ENCODE measurements around the gene RPS6KA1. TPM values are rescaled to one million over a fixed set of nuclear protein-coding genes. Genes with fewer than 3 reads are reported as not detected.

RPS6KA1 gene
- polyA plus RNA-seq, 5 donors: 19.3 to 27.8 (median 23.4) TPM

GRCh38 chr1:26530895-26531598 is 1.5 kb downstream of the RPS6KA1 start:
- peak in 1 of 2 donors; percentile 45 for DNase-seq

GRCh38 chr1:26531651-26532131 is 2.1 kb downstream of the RPS6KA1 start:
- DNase-seq: peak in 1 of 2 donors; percentile 6

GRCh38 chr1:26533951-26534509 is 4.5 kb downstream of the RPS6KA1 start:
- no peak for DNase-seq

GRCh38 chr1:26535201-26535600 is 5.6 kb downstream of the RPS6KA1 start:
- no peak for DNase-seq

- DNase-seq: no peak
Measured at GRCh38 chr1:26536081-26536480, 6.5 kb downstream of the RPS6KA1 start.

GRCh38 chr1:26536521-26536920 is 7.0 kb downstream of the RPS6KA1 start:
- DNase-seq: no peak

- DNase-seq: no peak
Measured at GRCh38 chr1:26537951-26538352, 8.4 kb downstream of the RPS6KA1 start.

GRCh38 chr1:26538480-26539412 is 9.2 kb downstream of the RPS6KA1 start:
- DNase-seq: no peak

GRCh38 chr1:26539722-26540121 is 10.2 kb downstream of the RPS6KA1 start:
- peak in 1 of 2 donors; percentile 7 for DNase-seq

- DNase-seq: no peak
Measured at GRCh38 chr1:26540351-26540750, 10.8 kb downstream of the RPS6KA1 start.

- DNase-seq: no peak
Measured at GRCh38 chr1:26541431-26541815, 11.9 kb downstream of the RPS6KA1 start.

- peak in 1 of 2 donors; percentile 40 for DNase-seq
Measured at GRCh38 chr1:26541816-26542711, 12.5 kb downstream of the RPS6KA1 start.

- DNase-seq: no peak
Measured at GRCh38 chr1:26542771-26543451, 13.3 kb downstream of the RPS6KA1 start.

GRCh38 chr1:26543462-26543861 is 13.9 kb downstream of the RPS6KA1 start:
- DNase-seq: no peak

GRCh38 chr1:26544126-26544525 is 14.6 kb downstream of the RPS6KA1 start:
- no peak for DNase-seq

GRCh38 chr1:26545969-26546323 is 16.4 kb downstream of the RPS6KA1 start:
- no peak for DNase-seq

- no peak for DNase-seq
Measured at GRCh38 chr1:26546375-26546774, 16.8 kb downstream of the RPS6KA1 start.

- no peak for DNase-seq
Measured at GRCh38 chr1:26546819-26547218, 17.3 kb downstream of the RPS6KA1 start.

- no peak for DNase-seq
Measured at GRCh38 chr1:26548841-26549240, 19.3 kb downstream of the RPS6KA1 start.

- no peak for DNase-seq
Measured at GRCh38 chr1:26550946-26551345, 21.4 kb downstream of the RPS6KA1 start.

- no peak for DNase-seq
Measured at GRCh38 chr1:26552720-26553119, 23.2 kb downstream of the RPS6KA1 start.
